Subcutaneous abdominal adipose tissue (tissue), 5 donors: ENCODE data around the gene IRX4.

Source experiments
- H3K27ac ChIP-seq: one replicate; pipeline ENCODE4 v1.7.0; 2013; ENCODE audit warnings: low read depth, mild to moderate bottlenecking, inconsistent platforms, low read length, moderate library complexity
- H3K27me3 ChIP-seq, 5 donors: one replicate each; pipeline ENCODE4 v1.7.0; 2013; ENCODE audit warnings: low read length in 5 of 5, inconsistent platforms in 1 of 5; ENCODE audit not compliant: control insufficient read depth in 5 of 5, insufficient read depth in 4 of 5
- H3K36me3 ChIP-seq, 5 donors: one replicate each; pipeline ENCODE4 v1.7.0; 2013; ENCODE audit warnings: low read length in 5 of 5; ENCODE audit not compliant: control insufficient read depth in 5 of 5, insufficient read depth in 5 of 5
- H3K4me1 ChIP-seq, 5 donors: one replicate each; pipeline ENCODE4 v1.7.0; 2013; ENCODE audit warnings: low read length in 5 of 5, mild to moderate bottlenecking in 3 of 5, moderate library complexity in 1 of 5; ENCODE audit not compliant: control insufficient read depth in 5 of 5, insufficient read depth in 5 of 5
- H3K4me3 ChIP-seq, 5 donors: one replicate each; pipeline ENCODE4 v1.7.0; 2013; ENCODE audit warnings: low read length in 5 of 5, low read depth in 1 of 5
- H3K9ac ChIP-seq, 5 donors: one replicate each; pipeline ENCODE4 v1.7.0; 2013; ENCODE audit warnings: low read length in 5 of 5, mild to moderate bottlenecking in 4 of 5, moderate library complexity in 3 of 5
- H3K9me3 ChIP-seq, 5 donors: one replicate each; pipeline ENCODE4 v1.7.0; 2013; ENCODE audit warnings: low read length in 5 of 5; ENCODE audit not compliant: control insufficient read depth in 5 of 5
- donor health status: healthy.
- donor health status: healthy.
- donor health status: healthy.
- donor health status: healthy.
- donor health status: healthy.

IRX4 gene

GRCh38 chr5:1893754-1894153 is 11.0 kb upstream of the IRX4 start:
- Histone ChIP-seq H3K9me3 (peaks cover 0 to 2% (median 0%) of the 10 kb centered on the region in 5 donors), H3K4me1 (peaks cover 0 to 5% (median 0%) of the 10 kb centered on the region in 5 donors), H3K27me3 (peaks cover 26 to 53% (median 28%) of the 10 kb centered on the region in 5 donors), H3K36me3 (no peaks in the 10 kb centered on the region), H3K9ac (no peak overlapping the region), H3K4me3 (no peak overlapping the region), H3K27ac (no peak overlapping the region)

GRCh38 chr5:1892685-1893445 is 10.1 kb upstream of the IRX4 start:
- H3K27ac ChIP-seq = no peak overlapping the region
- H3K27me3 ChIP-seq = peaks cover 27 to 59% (median 36%) of the 10 kb centered on the region in 5 donors
- peaks cover 0 to 5% (median 0%) of the 10 kb centered on the region in 5 donors for H3K4me1 ChIP-seq
- H3K4me3 ChIP-seq = no peak overlapping the region
- peaks cover 0 to 2% (median 0%) of the 10 kb centered on the region in 5 donors for H3K9me3 ChIP-seq
- no peaks in the 10 kb centered on the region for H3K36me3 ChIP-seq
- no peak overlapping the region for H3K9ac ChIP-seq

DNA sequence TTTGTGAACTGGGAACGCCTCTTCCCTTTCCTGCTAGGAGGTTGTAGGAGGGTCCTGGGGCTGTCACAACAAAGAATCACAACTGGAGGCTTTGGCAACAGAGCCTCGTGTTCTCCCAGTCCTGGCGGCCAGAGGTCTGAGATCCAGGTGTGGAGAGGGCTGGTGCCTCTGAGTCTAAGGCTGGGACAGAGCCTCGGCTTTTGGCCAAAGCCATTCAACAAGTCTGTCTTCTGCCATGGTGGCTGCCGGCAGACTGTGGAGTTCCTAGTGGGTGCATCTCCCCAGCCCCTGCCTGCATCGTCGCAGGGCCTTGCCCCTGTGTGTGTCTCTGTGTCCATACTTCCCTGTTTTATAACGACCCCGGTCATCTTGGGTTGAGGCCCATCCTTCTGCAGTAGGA is 9.5 kb upstream of the IRX4 start:
- H3K4me1 ChIP-seq = peaks cover 0 to 5% (median 2%) of the 10 kb centered on the region in 5 donors
- no peak overlapping the region for H3K4me3 ChIP-seq
- peaks cover 28 to 59% (median 37%) of the 10 kb centered on the region in 5 donors for H3K27me3 ChIP-seq
- no peak overlapping the region for H3K27ac ChIP-seq
- H3K9ac ChIP-seq = no peak overlapping the region
- peaks cover 0 to 2% (median 0%) of the 10 kb centered on the region in 5 donors for H3K9me3 ChIP-seq
- H3K36me3 ChIP-seq = no peaks in the 10 kb centered on the region

DNA sequence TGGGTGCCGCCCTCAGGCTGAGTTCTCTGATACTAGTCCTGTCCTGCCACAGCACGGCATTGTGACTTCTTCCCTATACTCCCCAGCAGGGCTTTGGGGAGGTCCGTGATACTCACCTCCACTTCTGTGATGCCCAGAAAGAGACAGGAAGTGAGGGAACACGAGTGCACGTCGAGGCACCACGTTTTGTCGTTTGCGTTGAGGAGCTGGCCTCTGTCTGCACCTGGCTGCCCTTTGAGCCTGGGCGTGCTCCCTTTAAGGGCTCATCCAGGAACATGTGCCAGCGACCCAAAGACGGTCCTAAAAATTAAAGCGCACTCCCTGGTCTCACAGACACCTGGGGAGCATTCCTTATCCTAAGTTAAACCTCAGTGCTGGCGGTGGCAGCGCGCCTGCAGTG is 8.7 kb upstream of the IRX4 start:
- Histone ChIP-seq H3K27me3 (peaks cover 22 to 56% (median 35%) of the 10 kb centered on the region in 5 donors), H3K36me3 (no peaks in the 10 kb centered on the region), H3K9me3 (peaks cover 0 to 2% (median 0%) of the 10 kb centered on the region in 5 donors), H3K9ac (no peak overlapping the region), H3K4me3 (no peak overlapping the region), H3K27ac (no peak overlapping the region), H3K4me1 (peaks cover 0 to 5% (median 3%) of the 10 kb centered on the region in 5 donors)

GRCh38 chr5:1890296-1890695 is 7.6 kb upstream of the IRX4 start:
- Histone ChIP-seq H3K36me3 (no peaks in the 10 kb centered on the region), H3K9ac (no peak overlapping the region), H3K9me3 (no peaks in the 10 kb centered on the region), H3K27me3 (peaks cover 32 to 57% (median 46%) of the 10 kb centered on the region in 5 donors), H3K4me3 (no peak overlapping the region), H3K27ac (no peak overlapping the region), H3K4me1 (peaks cover 0 to 5% (median 2%) of the 10 kb centered on the region in 5 donors)

GRCh38 chr5:1889321-1890065 is 6.8 kb upstream of the IRX4 start:
- Histone ChIP-seq H3K27me3 (peaks cover 38 to 62% (median 52%) of the 10 kb centered on the region in 5 donors), H3K9me3 (no peaks in the 10 kb centered on the region), H3K27ac (no peak overlapping the region), H3K36me3 (no peaks in the 10 kb centered on the region), H3K9ac (no peak overlapping the region), H3K4me3 (no peak overlapping the region), H3K4me1 (peaks cover 0 to 5% (median 2%) of the 10 kb centered on the region in 5 donors)

- Histone ChIP-seq H3K9me3 (no peaks in the 10 kb centered on the region), H3K36me3 (no peaks in the 10 kb centered on the region), H3K4me1 (peaks cover under 1 to 5% (median 5%) of the 10 kb centered on the region in 5 donors), H3K27ac (no peak overlapping the region), H3K27me3 (peaks cover 41 to 65% (median 58%) of the 10 kb centered on the region in 5 donors), H3K9ac (no peak overlapping the region), H3K4me3 (no peak overlapping the region)
Observed at GRCh38 chr5:1888541-1889251, 6.0 kb upstream of the IRX4 start.

GRCh38 chr5:1887588-1888360 is 5.0 kb upstream of the IRX4 start:
- H3K36me3 ChIP-seq = no peaks in the 10 kb centered on the region
- no peaks in the 10 kb centered on the region for H3K9me3 ChIP-seq
- no peak overlapping the region for H3K9ac ChIP-seq
- H3K27me3 ChIP-seq = peaks cover 37 to 67% (median 53%) of the 10 kb centered on the region in 5 donors
- peaks cover 0 to 14% (median 12%) of the 10 kb centered on the region in 5 donors for H3K4me1 ChIP-seq
- H3K4me3 ChIP-seq = no peak overlapping the region
- no peak overlapping the region for H3K27ac ChIP-seq

DNA sequence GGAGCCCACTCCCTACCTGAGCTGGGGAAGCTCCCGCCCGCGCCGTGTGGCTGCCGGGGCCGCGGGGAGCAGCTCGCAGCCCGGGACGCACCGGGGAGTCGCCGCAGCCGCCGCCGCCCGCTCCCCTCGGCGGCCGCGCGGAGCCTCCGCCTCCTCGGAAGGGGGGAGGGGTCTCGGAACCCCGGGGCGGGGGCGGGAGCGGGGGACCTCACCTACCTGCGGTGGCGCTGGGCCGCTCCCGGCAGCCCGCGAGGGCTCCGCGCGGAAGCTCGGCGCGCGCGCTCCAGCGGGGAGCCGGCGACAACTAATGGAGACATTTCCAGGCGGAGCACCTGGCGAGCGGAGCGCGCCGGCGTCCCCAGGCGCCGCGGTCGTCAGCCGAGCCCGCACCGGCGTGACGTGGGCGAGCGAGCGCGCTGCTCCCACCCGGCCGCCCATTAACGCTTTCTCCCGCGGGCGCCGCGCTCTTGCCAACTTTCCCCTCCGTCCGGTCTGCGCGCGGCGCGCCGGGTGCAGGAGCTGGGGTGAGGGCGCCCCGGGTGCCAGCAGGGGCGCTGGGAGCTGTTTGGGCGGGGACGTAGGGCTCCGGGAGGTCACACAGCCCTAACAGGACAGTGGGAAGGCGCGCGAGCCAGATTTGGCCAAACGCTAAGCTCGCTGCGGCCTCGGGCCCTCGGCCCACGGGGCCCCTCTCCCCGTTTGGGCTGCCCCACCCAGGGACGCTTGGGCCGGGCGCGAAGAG is 4.3 kb upstream of the IRX4 start:
- no peaks in the 10 kb centered on the region for H3K36me3 ChIP-seq
- no peak overlapping the region for H3K4me3 ChIP-seq
- H3K27me3 ChIP-seq = peaks cover 40 to 74% (median 51%) of the 10 kb centered on the region in 5 donors
- H3K9me3 ChIP-seq = no peaks in the 10 kb centered on the region
- no peak overlapping the region for H3K27ac ChIP-seq
- peaks cover 0 to 18% (median 18%) of the 10 kb centered on the region in 5 donors for H3K4me1 ChIP-seq
- no peak overlapping the region for H3K9ac ChIP-seq
